Peyer's patch (tissue), 4 donors: ENCODE data around the gene AHCYL2.

Source experiments
- CTCF ChIP-seq, 6 experiments: fragments of 450-650 bp in 4 of 6; fragments of 200-600 bp in 2 of 6; sonication (generic) in 1 of 6; IDR thresholded peaks; one replicate each; pipeline ENCODE4 v1.5.1; 2017 to 2019; ENCODE audit warnings: antibody characterized with exemption in 6 of 6, mild to moderate bottlenecking in 3 of 6, moderate library complexity in 1 of 6
- POLR2A ChIP-seq, 2 donors: fragments of 450-650 bp; IDR thresholded peaks; one replicate each; pipeline ENCODE4 v1.5.1; 2017; ENCODE audit warnings: antibody characterized with exemption in 2 of 2, mild to moderate bottlenecking in 2 of 2, moderate library complexity in 2 of 2

GRCh38 chr7:129354428-129355157 is 129.8 kb downstream of the AHCYL2 start:
- TF ChIP-seq CTCF (IDR thresholded peaks at IDR 0.05) = no peak
- no peak for TF ChIP-seq POLR2A (IDR thresholded peaks at IDR 0.05)
